HG03097 (cell line): ENCODE measurements around the gene CCR1.
"Not testable (repeated sequence)": the region's sequence is repeated elsewhere in the genome, so short reads cannot be mapped to it uniquely, and the experiment has no call there.

Experiments used
- ATAC-seq: cut with Tn5 transposase; IDR thresholded peaks from one replicate; pipeline ENCODE4 v1.9.1; 2021; ENCODE audit not compliant: unreplicated experiment, low FRiP score

The CCR1 gene

DNA sequence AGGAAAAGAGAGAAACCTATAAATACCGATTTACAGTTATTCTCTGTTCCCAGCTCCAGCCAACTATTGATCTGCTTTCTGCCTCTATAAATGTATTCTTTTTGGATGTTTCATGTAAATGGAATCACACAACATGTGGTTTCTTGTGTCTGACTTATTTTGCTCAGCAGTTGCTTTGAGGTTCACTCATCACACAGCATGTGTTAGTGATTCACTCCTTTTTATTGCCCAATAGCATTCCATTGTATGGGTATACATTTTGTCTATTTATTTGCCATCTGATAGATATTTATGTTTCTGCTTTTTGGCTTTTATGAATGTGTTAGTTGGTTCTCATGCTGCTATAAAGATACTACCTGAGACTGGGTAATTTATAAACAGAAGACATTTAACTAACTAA lies 23.6 kb downstream of the CCR1 start:
- ATAC-seq, result no peak

- no peak for ATAC-seq
These were observed 24.8 kb downstream of the CCR1 start for GRCh38 chr3:46183330-46183729.

GRCh38 chr3:46168583-46169345 lies 39.3 kb downstream of the CCR1 start:
- no peak for ATAC-seq

DNA sequence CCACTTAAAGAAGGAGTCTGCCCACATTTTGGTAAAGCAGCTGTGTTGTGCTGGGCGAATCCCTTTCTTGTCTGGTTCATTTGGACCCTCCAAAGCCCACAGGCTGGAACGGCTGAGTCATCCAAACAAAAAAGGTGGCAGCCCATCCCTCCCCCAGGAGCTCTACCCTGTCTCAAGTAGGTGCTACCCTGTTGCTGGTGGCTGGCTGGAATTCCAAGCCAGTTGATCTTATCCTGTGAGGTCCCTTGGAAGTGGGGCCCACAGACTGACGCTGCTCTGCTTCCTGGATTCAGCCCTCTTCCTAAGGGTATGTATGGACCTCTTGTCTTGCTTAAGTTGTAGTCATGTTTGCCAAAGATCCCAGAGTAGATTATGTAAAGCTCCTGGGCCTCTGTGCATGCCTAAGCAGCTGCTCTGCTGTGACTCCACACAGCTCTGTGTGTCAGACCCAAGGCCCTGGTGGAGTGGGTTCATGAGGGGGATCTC lies 44.5 kb downstream of the CCR1 start:
- ATAC-seq, result no peak

GRCh38 chr3:46162975-46163555 lies 45.0 kb downstream of the CCR1 start:
- no peak for ATAC-seq

DNA sequence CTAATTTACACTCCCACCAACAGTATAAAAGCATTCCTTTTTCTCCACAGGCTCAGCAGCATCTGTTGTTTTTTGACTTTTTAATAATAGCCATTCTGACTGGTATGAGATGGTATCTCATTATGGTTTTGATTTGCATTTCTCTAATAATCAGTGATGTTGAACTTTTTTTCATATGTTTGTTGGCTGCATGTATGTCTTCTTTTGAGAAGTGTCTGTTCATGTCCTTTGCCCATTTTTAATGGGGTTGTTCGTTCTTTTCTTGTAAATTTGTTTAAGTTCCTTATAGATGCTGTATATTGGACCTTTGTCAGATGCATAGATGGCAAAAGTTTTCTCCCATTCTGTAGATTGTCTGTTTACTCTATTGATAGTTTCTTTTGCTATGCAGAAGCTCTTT lies 50.4 kb downstream of the CCR1 start:
- ATAC-seq, result not testable (repeated sequence)

DNA sequence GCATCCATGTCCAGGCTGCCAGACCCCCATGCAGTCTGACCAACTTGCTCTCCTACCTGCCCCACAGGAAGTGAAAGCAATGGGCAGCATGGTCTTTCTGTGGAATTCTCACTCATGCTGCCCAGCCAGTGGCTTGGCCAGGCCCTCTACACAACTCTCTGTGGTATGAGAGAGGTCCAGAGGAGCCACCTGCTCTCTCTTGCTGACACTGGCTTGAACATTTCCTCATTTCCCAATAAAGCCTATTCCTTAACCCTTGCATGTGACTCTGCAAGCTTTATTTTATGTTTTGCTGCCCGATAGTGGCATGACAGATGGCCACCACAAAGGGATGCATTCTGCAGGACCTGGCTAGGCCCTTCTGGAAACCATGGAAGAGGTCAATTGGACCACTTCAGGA lies 53.8 kb downstream of the CCR1 start:
- ATAC-seq, result no peak
